ENCODE results near the gene LRBA.

The LRBA gene

GRCh38 chr4:150418757-150419410, 596.2 kb downstream of the LRBA start:
- no peaks in the 10 kb centered on the region for H4K20me1 ChIP-seq (ENCODE audit: insufficient read depth, low read length)
- H3K9me3 ChIP-seq (ENCODE audit: insufficient read depth, low read length, severe bottlenecking): no peaks in the 10 kb centered on the region
- H3K27me3 ChIP-seq (ENCODE audit: insufficient read depth, low read length, poor library complexity): no peaks in the 10 kb centered on the region
- no peak overlapping the region for H3K27ac ChIP-seq (ENCODE audit: low read length)
- H3K79me2 ChIP-seq (ENCODE audit: insufficient read depth, low read length): no peaks in the 10 kb centered on the region
- DNase-seq (no peak), ATAC-seq (ENCODE audit: insufficient read depth, low read depth) (no peak)
- no peak overlapping the region for H3K4me3 ChIP-seq (ENCODE audit: low read depth in 1 of 2, low read length in 2 of 2)
- no peak overlapping the region for H3K4me2 ChIP-seq (ENCODE audit: insufficient read depth, low read length)
- no peak overlapping the region for H3K9ac ChIP-seq (ENCODE audit: low read depth, low read length)
- no peak overlapping the region for H2AFZ ChIP-seq (ENCODE audit: low read depth, low read length)
- H3K36me3 ChIP-seq (ENCODE audit: insufficient read depth, low read length): no peaks in the 10 kb centered on the region
- no peaks in the 10 kb centered on the region for H3K4me1 ChIP-seq (ENCODE audit: insufficient read depth, low read length)
- TF ChIP-seq CTCF (IDR thresholded peaks at IDR 0.05; ENCODE audit: borderline replicate concordance, extremely low read depth, low read length, poor library complexity, severe bottlenecking): no peak

GRCh38 chr4:150415213-150415612, 599.9 kb downstream of the LRBA start:
- Histone ChIP-seq H3K9ac (ENCODE audit: low read depth, low read length) (no peak overlapping the region), H2AFZ (ENCODE audit: low read depth, low read length) (no peak overlapping the region), H3K4me1 (ENCODE audit: insufficient read depth, low read length) (no peaks in the 10 kb centered on the region), H3K27me3 (ENCODE audit: insufficient read depth, low read length, poor library complexity) (no peaks in the 10 kb centered on the region), H3K4me3 (ENCODE audit: low read depth in 1 of 2, low read length in 2 of 2) (no peak overlapping the region), H3K27ac (ENCODE audit: low read length) (no peak overlapping the region), H3K79me2 (ENCODE audit: insufficient read depth, low read length) (no peaks in the 10 kb centered on the region), H3K36me3 (ENCODE audit: insufficient read depth, low read length) (no peaks in the 10 kb centered on the region), H4K20me1 (ENCODE audit: insufficient read depth, low read length) (no peaks in the 10 kb centered on the region), H3K4me2 (ENCODE audit: insufficient read depth, low read length) (no peak overlapping the region), H3K9me3 (ENCODE audit: insufficient read depth, low read length, severe bottlenecking) (no peaks in the 10 kb centered on the region)
- ATAC-seq (ENCODE audit: insufficient read depth, low read depth) (no peak), DNase-seq (no peak)
- TF ChIP-seq EZH2 (IDR thresholded peaks at IDR 0.05; ENCODE audit: borderline replicate concordance, low read depth, low read length, severe bottlenecking) (no peak), CTCF (IDR thresholded peaks at IDR 0.05; ENCODE audit: borderline replicate concordance, extremely low read depth, low read length, poor library complexity, severe bottlenecking) (no peak)

DNA sequence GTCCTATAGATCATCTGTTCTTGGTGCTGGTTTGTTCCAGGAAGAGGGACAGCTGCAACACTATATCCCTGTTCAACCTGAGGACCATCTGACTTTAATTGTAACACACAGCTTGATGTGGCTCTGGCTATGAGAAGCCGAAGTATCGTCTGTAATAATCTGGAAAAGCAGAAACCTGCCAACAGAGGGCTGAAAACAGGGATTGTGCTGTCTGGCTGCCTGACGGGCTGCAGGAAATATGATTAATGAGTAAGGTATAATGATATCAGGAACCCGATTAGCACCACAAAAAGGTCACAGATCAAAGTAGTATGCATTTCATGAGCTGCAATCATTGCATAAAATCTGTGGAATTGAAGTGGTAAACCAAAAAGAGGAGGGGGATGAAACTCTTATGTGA, 603.6 kb downstream of the LRBA start:
- H3K9me3 ChIP-seq (ENCODE audit: insufficient read depth, low read length, severe bottlenecking): no peaks in the 10 kb centered on the region
- TF ChIP-seq CTCF (IDR thresholded peaks at IDR 0.05; ENCODE audit: borderline replicate concordance, extremely low read depth, low read length, poor library complexity, severe bottlenecking) (no peak), EZH2 (IDR thresholded peaks at IDR 0.05; ENCODE audit: borderline replicate concordance, low read depth, low read length, severe bottlenecking) (no peak)
- H2AFZ ChIP-seq (ENCODE audit: low read depth, low read length): no peak overlapping the region
- ATAC-seq (ENCODE audit: insufficient read depth, low read depth) (no peak), DNase-seq (no peak)
- no peaks in the 10 kb centered on the region for H3K36me3 ChIP-seq (ENCODE audit: insufficient read depth, low read length)
- no peaks in the 10 kb centered on the region for H3K4me1 ChIP-seq (ENCODE audit: insufficient read depth, low read length)
- H3K4me2 ChIP-seq (ENCODE audit: insufficient read depth, low read length): no peak overlapping the region
- no peaks in the 10 kb centered on the region for H3K27me3 ChIP-seq (ENCODE audit: insufficient read depth, low read length, poor library complexity)
- H3K79me2 ChIP-seq (ENCODE audit: insufficient read depth, low read length): no peaks in the 10 kb centered on the region
- no peaks in the 10 kb centered on the region for H4K20me1 ChIP-seq (ENCODE audit: insufficient read depth, low read length)
- H3K9ac ChIP-seq (ENCODE audit: low read depth, low read length): no peak overlapping the region
- H3K4me3 ChIP-seq (ENCODE audit: low read depth in 1 of 2, low read length in 2 of 2): no peak overlapping the region
- H3K27ac ChIP-seq (ENCODE audit: low read length): no peak overlapping the region
